PC-3 (cell line): ENCODE data around the gene RAB6B. TPM values are rescaled to one million over a fixed set of nuclear protein-coding genes. Genes with fewer than 3 reads are reported as not detected.

Experiments used
- ATAC-seq: fragments of 200-7000 bp; cut with Tn5 transposase; 2 replicates; pipeline ENCODE4 v1.9.1; 2020; ENCODE audit warnings: mild to moderate bottlenecking, moderate library complexity
- BruUV-seq: library from RNA; stranded (reverse); fragments of 400-500 nt; replicated peaks from 2 replicates; lab custom pipeline; 2021; lab: Mats Ljungman, UMichigan
- CTCF ChIA-PET: fragments of 300-600 bp; sonication (Branson Sonifier 250); formaldehyde crosslinking; loops from one replicate; lab custom pipeline; 2022; ENCODE audit warnings: antibody characterized with exemption; lab: Charles Lee
- POLR2A ChIA-PET: fragments of 300-600 bp; sonication (Branson Sonifier 250); formaldehyde crosslinking; loops from one replicate; lab custom pipeline; 2022; ENCODE audit warnings: antibody characterized with exemption; ENCODE audit not compliant: unreplicated experiment; lab: Charles Lee
- DNase-seq: peaks from one replicate; pipeline ENCODE4 v3.0.0-alpha.2; 2015
- H2AFZ ChIP-seq: fragments of 300-600 bp; sonication (generic); 2 replicates; pipeline ENCODE4 v1.6.0; 2016; ENCODE audit warnings: antibody characterized with exemption, low read length
- H3F3A ChIP-seq: fragments of 300-600 bp; sonication (generic); one replicate; pipeline ENCODE4 v1.6.0; 2017; ENCODE audit warnings: antibody characterized with exemption, low read length, control low read depth, mild to moderate bottlenecking; ENCODE audit not compliant: unreplicated experiment
- H3K27ac ChIP-seq: fragments of 300-600 bp; sonication (generic); 2 replicates; pipeline ENCODE4 v1.5.1; 2016; ENCODE audit warnings: mild to moderate bottlenecking, low read length
- H3K27me3 ChIP-seq: fragments of 300-600 bp; sonication (generic); 2 replicates; pipeline ENCODE4 v1.6.1; 2016; ENCODE audit warnings: low read length, mixed read lengths
- H3K36me3 ChIP-seq: fragments of 300-600 bp; sonication (generic); 2 replicates; pipeline ENCODE4 v1.6.1; 2016; ENCODE audit warnings: low read depth, mixed run types, low read length, mixed read lengths
- H3K4me1 ChIP-seq: fragments of 300-600 bp; sonication (generic); 2 replicates; pipeline ENCODE4 v1.5.1; 2016; ENCODE audit warnings: low read length; ENCODE audit not compliant: insufficient read depth
- H3K4me2 ChIP-seq: fragments of 300-600 bp; sonication (generic); 2 replicates; pipeline ENCODE4 v1.6.0; 2016; ENCODE audit warnings: low read length
- H3K4me3 ChIP-seq: fragments of 300-600 bp; sonication (generic); 2 replicates; pipeline ENCODE4 v1.5.1; 2016; ENCODE audit warnings: mild to moderate bottlenecking, low read length, mixed read lengths
- H3K79me2 ChIP-seq: fragments of 300-600 bp; sonication (generic); 2 replicates; pipeline ENCODE4 v1.6.1; 2017; ENCODE audit warnings: low read length, mixed read lengths
- H3K9ac ChIP-seq: fragments of 300-600 bp; sonication (generic); 2 replicates; pipeline ENCODE4 v1.6.0; 2016; ENCODE audit warnings: mild to moderate bottlenecking, low read length
- H3K9me2 ChIP-seq: fragments of 300-600 bp; sonication (generic); replicated peaks from 2 replicates; pipeline ENCODE4 v1.6.1; 2016; ENCODE audit warnings: mixed run types, low read length, mixed read lengths
- H3K9me3 ChIP-seq: fragments of 300-600 bp; sonication (generic); 2 replicates; pipeline ENCODE4 v1.6.1; 2016; ENCODE audit warnings: low read length, mixed read lengths
- H4K20me1 ChIP-seq: fragments of 300-600 bp; sonication (generic); 2 replicates; pipeline ENCODE4 v1.6.1; 2016; ENCODE audit warnings: low read length, mixed read lengths
- EZH2 ChIP-seq: fragments of 300-600 bp; sonication (generic); IDR thresholded peaks from one replicate; pipeline ENCODE4 v1.6.1; 2017; ENCODE audit warnings: antibody characterized with exemption, mild to moderate bottlenecking, low read length; ENCODE audit not compliant: unreplicated experiment
- EZH2phosphoT487 ChIP-seq: fragments of 300-600 bp; sonication (generic); IDR thresholded peaks from 2 replicates; pipeline ENCODE4 v1.6.1; 2018; ENCODE audit warnings: mild to moderate bottlenecking, antibody characterized with exemption, low read length, borderline replicate concordance
- intact Hi-C: fragments of 100-400 bp; cut with micrococcal nuclease; formaldehyde crosslinking; loops from 2 replicates; pipeline ENCODE4 v1.9.0; 2023
- total RNA-seq: library from RNA; depleted of rRNA; stranded (reverse); fragments of >200 nt; gene quantifications from 2 replicates; pipeline ENCODE4 v1.2.3, GENCODE V29; 2014
- TF ChIP-seq, protein P1 (sequence below): fragments of 300-600 bp; sonication (generic); conservative IDR thresholded peaks from 2 replicates; pipeline ENCODE4 v1.5.1; 2017; ENCODE audit warnings: antibody characterized with exemption, low read depth, mild to moderate bottlenecking, low read length

Gene RAB6B
- total RNA-seq, 1 experiment from 2014 or later, result 0.22 TPM

DNA sequence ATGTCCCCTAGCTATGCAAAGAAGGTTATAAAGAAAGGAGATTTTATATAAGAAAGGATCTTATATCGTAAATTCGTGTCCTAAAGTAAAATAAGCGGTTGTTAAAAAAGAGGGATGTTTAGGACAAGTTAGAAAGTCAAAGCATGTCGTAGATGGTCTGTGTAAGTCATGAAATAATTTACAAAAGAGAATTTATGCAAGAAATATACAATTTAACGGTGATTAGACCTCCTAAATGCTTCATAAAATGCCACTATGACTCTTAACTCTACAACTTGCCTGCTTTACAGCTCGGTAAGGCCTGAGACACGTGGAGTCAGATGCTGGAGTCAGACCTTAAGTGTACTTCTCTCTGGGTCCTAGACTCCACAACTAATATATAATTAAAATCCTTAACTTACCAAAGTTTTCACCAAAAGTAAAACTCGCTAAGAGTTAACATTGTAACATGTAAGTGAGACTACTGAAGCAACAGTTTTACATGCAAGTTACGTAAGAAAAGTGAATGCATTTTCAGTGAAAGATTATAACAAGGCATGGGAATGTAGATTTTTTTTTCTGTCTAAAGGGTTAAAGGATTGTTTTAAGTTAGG lies 103.4 kb downstream of the RAB6B start:
- Histone ChIP-seq H3K4me1 (no peaks in the 10 kb centered on the region), H4K20me1 (no peaks in the 10 kb centered on the region), H3K27me3 (no peaks in the 10 kb centered on the region), H2AFZ (no peak overlapping the region), H3K9me3 (peaks cover 16% of the 10 kb centered on the region), H3K4me3 (no peak overlapping the region), H3K9ac (no peak overlapping the region), H3K36me3 (0 out of 2 replicates have a peak, but pooled peaks cover 3% of the 10 kb centered on the region), H3K27ac (no peak overlapping the region), H3K9me2 (no peaks in the 10 kb centered on the region), H3K4me2 (no peak overlapping the region), H3K79me2 (no peaks in the 10 kb centered on the region), H3F3A (no peaks in the 10 kb centered on the region)
- intact Hi-C loops, result no loop called here
- ChIA-PET CTCF (no interaction called here), POLR2A (no interaction called here)
- no TSS peak for BruUV-seq
- no peak for ATAC-seq
- peak; percentile 34 for DNase-seq
- TF ChIP-seq EZH2 (no peak), EZH2phosphoT487 (no peak)
- TF ChIP-seq, protein P1, sequence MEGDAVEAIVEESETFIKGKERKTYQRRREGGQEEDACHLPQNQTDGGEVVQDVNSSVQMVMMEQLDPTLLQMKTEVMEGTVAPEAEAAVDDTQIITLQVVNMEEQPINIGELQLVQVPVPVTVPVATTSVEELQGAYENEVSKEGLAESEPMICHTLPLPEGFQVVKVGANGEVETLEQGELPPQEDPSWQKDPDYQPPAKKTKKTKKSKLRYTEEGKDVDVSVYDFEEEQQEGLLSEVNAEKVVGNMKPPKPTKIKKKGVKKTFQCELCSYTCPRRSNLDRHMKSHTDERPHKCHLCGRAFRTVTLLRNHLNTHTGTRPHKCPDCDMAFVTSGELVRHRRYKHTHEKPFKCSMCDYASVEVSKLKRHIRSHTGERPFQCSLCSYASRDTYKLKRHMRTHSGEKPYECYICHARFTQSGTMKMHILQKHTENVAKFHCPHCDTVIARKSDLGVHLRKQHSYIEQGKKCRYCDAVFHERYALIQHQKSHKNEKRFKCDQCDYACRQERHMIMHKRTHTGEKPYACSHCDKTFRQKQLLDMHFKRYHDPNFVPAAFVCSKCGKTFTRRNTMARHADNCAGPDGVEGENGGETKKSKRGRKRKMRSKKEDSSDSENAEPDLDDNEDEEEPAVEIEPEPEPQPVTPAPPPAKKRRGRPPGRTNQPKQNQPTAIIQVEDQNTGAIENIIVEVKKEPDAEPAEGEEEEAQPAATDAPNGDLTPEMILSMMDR, result no peak

DNA sequence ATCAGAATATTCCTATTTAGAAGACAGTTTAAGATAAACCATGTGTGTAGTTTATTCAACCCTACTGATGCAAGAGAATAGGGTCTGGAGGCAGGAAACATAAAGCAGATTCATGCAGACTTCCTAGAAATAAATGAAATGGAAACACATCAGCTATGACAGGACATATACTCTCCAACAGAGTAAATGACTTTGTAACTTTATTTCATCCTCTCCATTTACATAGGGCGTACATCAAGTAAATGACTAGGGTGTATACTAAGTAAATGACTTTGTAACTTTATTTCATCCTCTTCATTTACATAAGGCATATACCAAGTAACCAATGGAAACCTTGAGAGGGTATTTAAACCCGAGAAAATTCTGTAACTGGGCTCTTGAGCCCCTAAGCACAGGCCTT lies 107.7 kb downstream of the RAB6B start:
- ATAC-seq (no peak), DNase-seq (no peak)
- TF ChIP-seq EZH2 (no peak), EZH2phosphoT487 (no peak)
- Histone ChIP-seq H3K4me2 (no peak overlapping the region), H4K20me1 (no peaks in the 10 kb centered on the region), H3K36me3 (0 out of 2 replicates have a peak, but pooled peaks cover 3% of the 10 kb centered on the region), H3K27ac (no peak overlapping the region), H3K4me1 (no peaks in the 10 kb centered on the region), H3K9ac (no peak overlapping the region), H3K79me2 (no peaks in the 10 kb centered on the region), H2AFZ (no peak overlapping the region), H3K4me3 (no peak overlapping the region), H3K9me2 (no peaks in the 10 kb centered on the region), H3K27me3 (no peaks in the 10 kb centered on the region), H3F3A (no peaks in the 10 kb centered on the region), H3K9me3 (peaks cover 16% of the 10 kb centered on the region)
- intact Hi-C loops, result no loop called here
- CTCF ChIA-PET, result no interaction called here
- POLR2A ChIA-PET, result no interaction called here
- no TSS peak for BruUV-seq

DNA sequence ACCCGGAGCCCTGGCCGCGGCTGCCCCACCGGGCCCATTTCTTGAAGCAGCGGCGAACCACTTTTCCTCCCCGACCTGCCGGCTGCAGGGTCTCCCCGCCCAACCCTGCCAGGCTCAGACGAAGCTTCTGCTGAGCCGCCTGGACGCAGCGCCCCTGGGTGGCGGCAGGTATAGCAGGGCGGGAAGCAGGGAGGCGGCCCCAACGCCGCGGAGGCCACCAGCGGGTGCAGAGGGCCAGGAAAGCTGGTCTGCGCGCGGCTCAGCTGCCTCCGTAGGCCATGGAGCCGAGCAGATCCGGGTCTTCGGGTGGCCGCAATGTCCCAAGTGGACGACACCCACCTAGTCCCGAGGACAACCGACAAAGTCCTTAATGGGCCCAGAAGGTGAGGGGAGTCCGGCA lies 111.9 kb downstream of the RAB6B start:
- POLR2A ChIA-PET, result no interaction called here
- H3K4me3 ChIP-seq, result no peak overlapping the region
- H3F3A ChIP-seq, result no peaks in the 10 kb centered on the region
- no peak for DNase-seq
- no peaks in the 10 kb centered on the region for H3K36me3 ChIP-seq
- H3K4me1 ChIP-seq, result no peaks in the 10 kb centered on the region
- no peak overlapping the region for H3K4me2 ChIP-seq
- no peaks in the 10 kb centered on the region for H4K20me1 ChIP-seq
- no peaks in the 10 kb centered on the region for H3K9me2 ChIP-seq
- H3K79me2 ChIP-seq, result no peaks in the 10 kb centered on the region
- no peak overlapping the region for H2AFZ ChIP-seq
- no peaks in the 10 kb centered on the region for H3K9me3 ChIP-seq
- BruUV-seq, result no TSS peak
- CTCF ChIA-PET, result no interaction called here
- no peaks in the 10 kb centered on the region for H3K27me3 ChIP-seq
- no peak overlapping the region for H3K27ac ChIP-seq
- no peak overlapping the region for H3K9ac ChIP-seq
- intact Hi-C loops, result no loop called here
- no peak for ATAC-seq
- TF ChIP-seq, protein P1, result no peak
- no peak for TF ChIP-seq EZH2
- TF ChIP-seq EZH2phosphoT487, result no peak
